ENCODE results near the gene ROPN1L.
A peak's percentile ranks its signal among the peaks of the same experiment; 100 is the strongest.

The ROPN1L gene

DNA sequence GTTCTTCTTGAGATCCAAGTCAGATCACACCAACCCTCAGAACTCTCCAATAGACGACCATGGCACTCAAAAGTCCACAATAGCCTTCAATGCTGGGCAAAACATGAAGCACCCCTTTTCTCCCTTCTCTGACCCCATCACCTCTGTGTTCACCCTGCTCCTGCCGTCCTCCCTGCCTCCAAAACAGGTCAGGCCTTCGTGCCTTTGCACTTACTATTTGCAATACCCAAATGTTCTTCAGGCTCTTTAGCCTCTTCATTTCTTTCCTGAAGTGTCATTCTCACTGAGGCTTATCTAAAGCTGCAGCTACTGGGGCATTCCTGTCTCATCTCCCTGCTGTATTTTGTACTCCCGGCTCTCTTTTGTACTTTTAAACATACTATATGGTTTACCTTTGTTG is 2.0 kb upstream of the ROPN1L start:
- TF ChIP-seq, protein P1, sequence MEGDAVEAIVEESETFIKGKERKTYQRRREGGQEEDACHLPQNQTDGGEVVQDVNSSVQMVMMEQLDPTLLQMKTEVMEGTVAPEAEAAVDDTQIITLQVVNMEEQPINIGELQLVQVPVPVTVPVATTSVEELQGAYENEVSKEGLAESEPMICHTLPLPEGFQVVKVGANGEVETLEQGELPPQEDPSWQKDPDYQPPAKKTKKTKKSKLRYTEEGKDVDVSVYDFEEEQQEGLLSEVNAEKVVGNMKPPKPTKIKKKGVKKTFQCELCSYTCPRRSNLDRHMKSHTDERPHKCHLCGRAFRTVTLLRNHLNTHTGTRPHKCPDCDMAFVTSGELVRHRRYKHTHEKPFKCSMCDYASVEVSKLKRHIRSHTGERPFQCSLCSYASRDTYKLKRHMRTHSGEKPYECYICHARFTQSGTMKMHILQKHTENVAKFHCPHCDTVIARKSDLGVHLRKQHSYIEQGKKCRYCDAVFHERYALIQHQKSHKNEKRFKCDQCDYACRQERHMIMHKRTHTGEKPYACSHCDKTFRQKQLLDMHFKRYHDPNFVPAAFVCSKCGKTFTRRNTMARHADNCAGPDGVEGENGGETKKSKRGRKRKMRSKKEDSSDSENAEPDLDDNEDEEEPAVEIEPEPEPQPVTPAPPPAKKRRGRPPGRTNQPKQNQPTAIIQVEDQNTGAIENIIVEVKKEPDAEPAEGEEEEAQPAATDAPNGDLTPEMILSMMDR (IDR thresholded peaks at IDR 0.05; ENCODE audit: low read length, missing control alignments), result no peak
- no peak for DNase-seq (ENCODE audit: low read depth)
- H3K4me3 ChIP-seq (replicated peaks; ENCODE audit: low read depth, low read length), result no peak overlapping the region

DNA sequence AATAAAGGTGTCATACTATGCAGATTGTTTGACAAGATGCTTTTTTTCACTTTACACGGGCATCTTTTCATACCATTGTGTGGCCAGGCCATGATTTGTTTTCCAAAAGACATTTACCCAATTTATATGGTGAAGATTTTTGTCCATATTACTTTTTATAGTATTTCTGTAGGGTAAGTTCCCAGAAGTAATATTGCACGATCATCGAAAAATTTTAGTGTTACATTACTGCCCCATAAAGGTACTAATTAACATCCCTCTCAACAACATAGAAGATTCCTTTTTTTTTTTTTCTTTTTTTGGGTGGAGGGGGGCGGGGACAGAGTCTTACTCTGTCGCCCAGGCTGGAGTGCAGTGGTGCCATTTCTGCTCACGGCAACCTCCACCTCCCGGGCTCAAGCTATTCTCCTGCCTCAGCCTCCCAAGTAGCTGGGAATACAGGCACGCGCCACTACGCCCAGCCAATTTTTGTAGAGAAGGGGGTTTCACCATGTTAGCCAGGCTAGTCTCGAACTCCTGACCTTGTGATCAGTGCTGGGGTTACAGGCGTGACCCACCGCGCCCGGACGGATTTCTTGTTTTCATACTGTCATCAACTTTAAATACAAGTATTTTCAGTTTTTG is 1.2 kb upstream of the ROPN1L start:
- no peak overlapping the region for H3K4me3 ChIP-seq (replicated peaks; ENCODE audit: low read depth, low read length)
- no peak for DNase-seq (ENCODE audit: low read depth)
- TF ChIP-seq, protein P1 (IDR thresholded peaks at IDR 0.05; ENCODE audit: low read length, missing control alignments), result no peak

DNA sequence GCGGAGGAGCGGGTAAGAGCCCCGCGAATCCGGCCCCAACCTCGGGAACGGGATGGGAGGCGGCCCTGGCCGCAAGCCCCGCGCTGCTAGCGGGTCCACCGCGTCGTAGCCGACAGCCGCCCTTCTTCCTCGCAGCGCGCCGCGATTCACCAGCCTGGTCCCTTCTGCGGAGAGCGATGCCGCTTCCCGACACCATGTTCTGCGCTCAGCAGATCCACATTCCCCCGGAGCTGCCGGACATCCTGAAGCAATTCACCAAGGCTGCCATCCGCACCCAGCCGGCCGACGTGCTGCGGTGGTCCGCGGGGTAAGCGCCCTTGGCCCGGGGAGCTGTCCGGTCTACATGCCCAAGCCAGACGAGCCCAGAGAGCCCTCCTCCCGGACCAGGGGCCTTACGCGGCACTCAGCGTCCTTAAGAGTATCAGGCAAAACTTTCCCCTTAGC is 335 bp downstream of the ROPN1L start:
- no peak for DNase-seq (ENCODE audit: low read depth)
- H3K4me3 ChIP-seq (replicated peaks; ENCODE audit: low read depth, low read length), result peak overlapping the region; percentile 68
- TF ChIP-seq, protein P1 (IDR thresholded peaks at IDR 0.05; ENCODE audit: low read length, missing control alignments), result no peak

DNA sequence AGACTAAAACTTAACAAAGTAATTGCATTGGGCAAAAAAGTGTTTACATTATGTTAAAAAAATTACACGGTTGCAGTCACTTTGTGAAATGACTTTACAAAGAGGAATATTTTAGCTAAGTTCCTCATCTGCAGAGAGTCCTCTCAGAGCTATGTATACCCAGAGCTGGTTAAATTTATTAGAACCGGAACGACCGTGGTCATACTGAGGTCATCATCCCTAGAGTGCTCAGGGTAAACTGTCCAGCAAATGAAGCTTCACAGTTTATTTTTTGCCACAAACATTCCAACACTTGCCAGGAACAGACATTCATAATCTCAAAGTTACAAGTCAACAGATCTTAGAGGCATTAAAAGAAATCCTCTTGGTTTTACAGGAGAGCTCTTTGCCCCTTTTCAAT is 897 bp downstream of the ROPN1L start:
- TF ChIP-seq, protein P1 (IDR thresholded peaks at IDR 0.05; ENCODE audit: low read length, missing control alignments), result no peak
- H3K4me3 ChIP-seq (replicated peaks; ENCODE audit: low read depth, low read length), result peak overlapping the region; percentile 68
- DNase-seq (ENCODE audit: low read depth), result no peak

DNA sequence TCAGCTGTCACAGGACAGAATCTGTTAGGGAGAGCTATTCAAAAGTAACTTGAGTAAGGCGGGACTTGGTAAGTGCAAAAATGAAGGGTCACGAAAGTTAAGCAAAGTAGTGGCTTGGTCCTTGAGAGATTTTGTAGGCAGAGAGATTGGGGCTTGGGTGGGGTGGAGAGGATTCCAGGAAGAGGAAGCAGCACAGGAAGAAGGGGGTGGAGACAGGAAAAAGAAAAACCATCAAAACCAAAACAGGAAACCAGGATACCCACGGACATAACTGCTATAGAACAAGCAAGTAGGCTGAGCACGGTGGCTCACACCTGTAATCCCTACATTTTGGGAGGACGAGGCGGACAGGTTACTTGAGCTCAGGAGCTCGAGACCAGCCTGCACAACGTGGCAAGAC is 3.7 kb downstream of the ROPN1L start:
- no peak overlapping the region for H3K4me3 ChIP-seq (replicated peaks; ENCODE audit: low read depth, low read length)
- no peak for DNase-seq (ENCODE audit: low read depth)
- TF ChIP-seq, protein P1 (IDR thresholded peaks at IDR 0.05; ENCODE audit: low read length, missing control alignments), result no peak

DNA sequence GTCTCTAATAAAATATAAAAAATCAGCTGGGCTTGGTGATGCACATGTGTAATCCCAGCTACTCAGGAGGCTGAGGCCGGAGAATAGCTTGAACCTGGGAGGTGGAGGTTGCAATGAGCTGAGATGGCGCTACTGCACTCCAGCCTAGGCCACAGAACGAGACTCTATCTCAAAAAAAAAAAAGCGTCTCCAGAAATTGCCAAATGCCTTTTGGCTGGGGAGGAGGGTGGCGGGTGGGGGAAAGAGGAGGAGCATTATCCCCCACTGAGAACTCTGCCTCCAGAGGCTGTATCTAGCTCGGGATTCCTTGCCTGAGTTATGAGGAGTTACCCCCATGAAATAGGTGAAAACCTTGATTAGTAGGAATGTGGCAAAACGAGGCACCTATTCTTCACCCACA is 4.8 kb downstream of the ROPN1L start:
- DNase-seq (ENCODE audit: low read depth), result no peak
- no peak overlapping the region for H3K4me3 ChIP-seq (replicated peaks; ENCODE audit: low read depth, low read length)
- TF ChIP-seq, protein P1 (IDR thresholded peaks at IDR 0.05; ENCODE audit: low read length, missing control alignments), result no peak

DNA sequence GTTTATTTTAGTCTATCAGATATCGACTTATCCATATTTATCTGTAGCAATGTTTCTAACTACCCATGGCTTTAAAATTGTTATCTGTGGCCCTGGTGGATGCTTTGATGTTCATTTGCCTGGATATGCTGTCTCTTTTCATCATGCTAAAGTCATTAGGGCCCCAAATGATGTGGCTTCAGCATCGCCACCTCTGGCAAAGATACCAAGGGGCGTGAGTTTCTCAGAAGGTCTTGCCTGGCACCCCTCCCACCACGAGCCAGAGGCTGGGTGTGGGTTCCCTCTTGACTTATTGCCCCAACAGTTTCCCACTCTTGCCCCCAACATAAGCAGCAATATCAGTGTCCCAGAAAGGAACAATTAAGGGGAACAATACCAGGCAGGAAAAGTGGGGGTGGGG is 5.4 kb downstream of the ROPN1L start:
- H3K4me3 ChIP-seq (replicated peaks; ENCODE audit: low read depth, low read length), result no peak overlapping the region
- DNase-seq (ENCODE audit: low read depth), result no peak
- TF ChIP-seq, protein P1 (IDR thresholded peaks at IDR 0.05; ENCODE audit: low read length, missing control alignments), result no peak

All from fibroblast of pulmonary artery (primary cell).